ENCODE measurements around the gene SNRPD3. TPM values are rescaled to one million over a fixed set of nuclear protein-coding genes. Genes with fewer than 3 reads are reported as not detected.

SNRPD3 gene
- total RNA-seq, 1 donor from 2014 or later = 84.9 TPM

GRCh38 chr22:24576778-24577177 lies 21.0 kb downstream of the SNRPD3 start:
- Mint-ChIP-seq H3K27me3 (ENCODE audit: unreplicated experiment) (no peaks in the 10 kb centered on the region), H3K4me1 (ENCODE audit: unreplicated experiment) (peaks cover 2% of the 10 kb centered on the region), H3K27ac (ENCODE audit: unreplicated experiment) (no peak overlapping the region), H3K4me3 (ENCODE audit: unreplicated experiment) (no peak overlapping the region), H3K9me3 (ENCODE audit: unreplicated experiment) (no peaks in the 10 kb centered on the region), H3K36me3 (ENCODE audit: unreplicated experiment) (peaks cover 24% of the 10 kb centered on the region)
- TF ChIP-seq, protein P1, sequence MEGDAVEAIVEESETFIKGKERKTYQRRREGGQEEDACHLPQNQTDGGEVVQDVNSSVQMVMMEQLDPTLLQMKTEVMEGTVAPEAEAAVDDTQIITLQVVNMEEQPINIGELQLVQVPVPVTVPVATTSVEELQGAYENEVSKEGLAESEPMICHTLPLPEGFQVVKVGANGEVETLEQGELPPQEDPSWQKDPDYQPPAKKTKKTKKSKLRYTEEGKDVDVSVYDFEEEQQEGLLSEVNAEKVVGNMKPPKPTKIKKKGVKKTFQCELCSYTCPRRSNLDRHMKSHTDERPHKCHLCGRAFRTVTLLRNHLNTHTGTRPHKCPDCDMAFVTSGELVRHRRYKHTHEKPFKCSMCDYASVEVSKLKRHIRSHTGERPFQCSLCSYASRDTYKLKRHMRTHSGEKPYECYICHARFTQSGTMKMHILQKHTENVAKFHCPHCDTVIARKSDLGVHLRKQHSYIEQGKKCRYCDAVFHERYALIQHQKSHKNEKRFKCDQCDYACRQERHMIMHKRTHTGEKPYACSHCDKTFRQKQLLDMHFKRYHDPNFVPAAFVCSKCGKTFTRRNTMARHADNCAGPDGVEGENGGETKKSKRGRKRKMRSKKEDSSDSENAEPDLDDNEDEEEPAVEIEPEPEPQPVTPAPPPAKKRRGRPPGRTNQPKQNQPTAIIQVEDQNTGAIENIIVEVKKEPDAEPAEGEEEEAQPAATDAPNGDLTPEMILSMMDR (IDR thresholded peaks at IDR 0.05) = no peak
- no peak for DNase-seq (ENCODE audit: extremely low spot score, unreplicated experiment)

DNA sequence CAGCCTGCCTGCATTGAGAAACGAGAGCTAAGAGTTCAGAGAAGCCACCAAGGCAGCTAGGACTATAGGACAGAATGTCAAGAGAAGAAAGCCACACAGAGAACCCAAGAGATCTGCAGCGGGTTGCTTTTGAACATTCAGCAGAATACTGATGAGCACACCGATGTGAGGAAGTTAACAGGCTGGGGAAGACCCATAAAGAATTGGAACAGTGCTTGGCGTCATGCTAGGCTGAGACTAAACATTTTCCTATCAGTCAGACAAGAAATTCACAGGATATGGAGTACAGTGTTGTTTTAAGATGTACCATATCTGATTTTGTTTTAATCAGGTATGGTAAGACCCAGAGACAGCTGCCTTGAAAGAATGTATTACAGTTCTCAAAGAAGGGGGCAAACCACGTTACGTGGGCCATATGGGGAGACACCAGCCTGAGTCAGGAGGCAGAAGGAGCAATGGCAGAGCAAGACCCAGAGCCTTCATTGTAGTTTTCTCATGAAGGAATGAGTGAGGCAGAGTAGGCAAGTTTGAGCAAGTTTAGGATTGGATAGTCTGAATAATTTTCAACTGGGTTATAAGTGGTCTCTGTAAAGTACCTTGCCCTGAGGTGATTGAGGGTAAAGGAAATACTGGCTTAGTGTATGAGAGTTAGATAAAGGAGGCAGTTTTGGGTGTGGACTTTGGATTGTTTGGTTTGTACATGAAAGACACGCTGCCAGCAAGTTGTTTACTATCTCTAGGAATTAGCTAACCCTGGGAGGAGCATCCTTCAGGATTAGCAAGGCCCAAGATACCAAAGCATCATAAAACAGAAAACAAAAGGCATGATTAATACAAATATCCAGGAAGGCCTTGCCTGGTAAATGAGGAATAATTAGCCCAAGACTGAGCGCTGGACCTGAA lies 22.8 kb downstream of the SNRPD3 start:
- H3K27me3 Mint-ChIP-seq (ENCODE audit: unreplicated experiment) = no peaks in the 10 kb centered on the region
- H3K4me3 Mint-ChIP-seq (ENCODE audit: unreplicated experiment) = no peak overlapping the region
- peaks cover 13% of the 10 kb centered on the region for H3K36me3 Mint-ChIP-seq (ENCODE audit: unreplicated experiment)
- no peaks in the 10 kb centered on the region for H3K9me3 Mint-ChIP-seq (ENCODE audit: unreplicated experiment)
- H3K27ac Mint-ChIP-seq (ENCODE audit: unreplicated experiment) = peak overlapping the region; percentile 5
- H3K4me1 Mint-ChIP-seq (ENCODE audit: unreplicated experiment) = peaks cover 3% of the 10 kb centered on the region
- DNase-seq (ENCODE audit: extremely low spot score, unreplicated experiment) = no peak
- TF ChIP-seq, protein P1 (IDR thresholded peaks at IDR 0.05) = no peak

GRCh38 chr22:24579258-24579601 lies 23.4 kb downstream of the SNRPD3 start:
- Mint-ChIP-seq H3K36me3 (ENCODE audit: unreplicated experiment) (peaks cover 13% of the 10 kb centered on the region), H3K4me3 (ENCODE audit: unreplicated experiment) (no peak overlapping the region), H3K9me3 (ENCODE audit: unreplicated experiment) (no peaks in the 10 kb centered on the region), H3K27me3 (ENCODE audit: unreplicated experiment) (no peaks in the 10 kb centered on the region), H3K4me1 (ENCODE audit: unreplicated experiment) (peaks cover 9% of the 10 kb centered on the region), H3K27ac (ENCODE audit: unreplicated experiment) (no peak overlapping the region)
- no peak for DNase-seq (ENCODE audit: extremely low spot score, unreplicated experiment)
- TF ChIP-seq, protein P1 (IDR thresholded peaks at IDR 0.05) = no peak

DNA sequence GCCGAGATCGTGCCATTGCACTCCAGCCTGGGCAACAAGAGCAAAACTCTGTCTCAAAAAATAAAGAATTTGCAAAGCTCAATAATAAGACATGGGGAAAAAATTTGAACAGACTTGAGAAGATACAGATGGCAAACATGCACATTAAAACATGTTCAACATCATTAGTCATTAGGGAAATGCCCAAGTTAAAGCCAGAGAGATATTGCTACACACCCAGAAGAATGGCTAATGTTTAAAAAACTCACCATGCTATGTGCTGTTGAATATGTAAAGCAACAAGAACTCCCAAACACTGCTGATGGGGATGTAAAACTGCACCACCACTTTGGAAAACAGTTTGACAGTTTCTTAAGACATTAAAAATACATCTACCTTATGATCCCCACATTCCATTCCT lies 24.5 kb downstream of the SNRPD3 start:
- TF ChIP-seq, protein P1 (IDR thresholded peaks at IDR 0.05) = no peak
- Mint-ChIP-seq H3K9me3 (ENCODE audit: unreplicated experiment) (no peaks in the 10 kb centered on the region), H3K36me3 (ENCODE audit: unreplicated experiment) (peaks cover 6% of the 10 kb centered on the region), H3K4me1 (ENCODE audit: unreplicated experiment) (peaks cover 9% of the 10 kb centered on the region), H3K27me3 (ENCODE audit: unreplicated experiment) (no peaks in the 10 kb centered on the region), H3K27ac (ENCODE audit: unreplicated experiment) (no peak overlapping the region), H3K4me3 (ENCODE audit: unreplicated experiment) (no peak overlapping the region)
- no peak for DNase-seq (ENCODE audit: extremely low spot score, unreplicated experiment)

DNA sequence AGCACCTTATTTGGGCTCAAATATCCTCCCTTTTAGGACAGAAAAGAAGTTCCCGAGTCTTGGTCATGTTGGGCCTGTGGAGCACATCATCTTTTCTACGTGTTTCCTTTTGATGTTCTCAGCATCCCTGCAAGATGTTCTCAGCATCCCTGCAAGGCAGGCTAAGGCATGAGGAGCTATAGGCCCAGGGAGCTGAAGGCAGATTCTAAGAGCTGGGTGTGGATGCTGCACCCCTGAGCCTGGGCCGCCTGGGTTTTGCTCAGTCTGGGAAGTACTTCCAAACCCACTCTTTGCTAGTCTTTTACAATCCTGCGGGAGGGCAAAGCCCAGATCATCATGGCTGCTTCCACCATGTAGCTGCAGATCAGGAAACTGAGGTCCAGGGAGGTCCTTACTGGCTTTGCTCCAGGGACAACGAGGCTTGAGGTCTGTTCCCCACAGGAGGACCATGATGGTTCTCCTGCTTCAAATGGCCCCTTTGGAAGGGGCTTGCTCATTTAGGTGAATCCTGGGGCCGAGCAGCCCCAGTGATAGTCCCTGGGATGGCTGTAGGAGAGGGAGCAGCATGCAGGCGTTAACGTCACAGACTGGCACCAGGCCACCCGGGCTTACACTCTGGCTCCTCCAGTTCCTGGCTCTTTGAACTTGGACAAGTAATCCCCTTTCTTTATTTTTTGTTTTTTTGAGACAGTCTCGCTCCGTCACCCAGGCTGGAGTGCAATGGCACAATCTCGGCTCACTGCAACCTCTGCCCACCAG lies 26.4 kb downstream of the SNRPD3 start:
- DNase-seq (ENCODE audit: extremely low spot score, unreplicated experiment) = no peak
- Mint-ChIP-seq H3K4me1 (ENCODE audit: unreplicated experiment) (peaks cover 9% of the 10 kb centered on the region), H3K36me3 (ENCODE audit: unreplicated experiment) (no peaks in the 10 kb centered on the region), H3K4me3 (ENCODE audit: unreplicated experiment) (no peak overlapping the region), H3K9me3 (ENCODE audit: unreplicated experiment) (no peaks in the 10 kb centered on the region), H3K27me3 (ENCODE audit: unreplicated experiment) (no peaks in the 10 kb centered on the region), H3K27ac (ENCODE audit: unreplicated experiment) (no peak overlapping the region)
- TF ChIP-seq, protein P1 (IDR thresholded peaks at IDR 0.05) = no peak
